GM18526 (cell line): ENCODE results near the gene TGFBR2.

Source experiments
- POLR2A ChIP-seq: IDR thresholded peaks from 3 replicates; pipeline ENCODE4 v1.6.1; 2011; ENCODE audit not compliant: insufficient read length; ENCODE audit errors: extremely low read depth

The TGFBR2 gene

DNA sequence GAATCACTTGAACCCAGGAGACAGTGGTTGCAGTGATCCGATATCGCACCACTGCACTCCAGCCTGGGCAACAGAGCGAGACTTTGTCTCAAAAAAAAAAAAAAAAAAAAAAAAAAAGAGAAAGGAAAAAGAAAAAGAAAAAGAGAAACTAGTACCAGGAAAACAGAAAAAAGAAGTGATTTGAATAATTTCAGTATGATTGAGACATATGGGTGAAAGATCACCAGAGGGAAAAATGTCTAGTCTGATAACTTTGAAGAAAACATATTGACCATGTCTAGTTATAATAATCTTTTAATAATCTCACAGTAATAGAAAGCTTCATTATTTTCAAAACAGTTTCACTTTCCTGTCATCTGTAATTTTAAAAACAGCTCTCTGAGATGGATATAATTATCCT is 16.4 kb downstream of the TGFBR2 start:
- no peak for TF ChIP-seq POLR2A

DNA sequence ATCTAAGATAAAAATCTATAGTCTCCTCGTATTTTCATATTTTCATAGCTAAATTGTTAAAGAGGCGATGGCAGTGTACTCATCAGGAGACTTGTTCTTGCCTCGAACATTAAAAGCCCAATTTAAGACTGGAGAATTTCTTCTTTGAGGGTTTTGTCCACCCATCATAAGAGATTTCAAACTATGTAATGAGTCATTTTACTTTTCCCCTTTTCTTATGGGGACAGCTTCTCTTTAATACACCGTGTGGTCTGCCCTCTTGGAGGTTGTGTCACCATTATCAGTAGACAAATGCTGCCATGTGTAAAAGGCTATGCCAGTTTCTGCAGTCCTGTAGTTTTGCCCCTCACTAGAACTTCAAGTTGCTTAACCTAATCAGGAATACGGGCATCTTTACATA is 16.9 kb downstream of the TGFBR2 start:
- TF ChIP-seq POLR2A, result no peak

DNA sequence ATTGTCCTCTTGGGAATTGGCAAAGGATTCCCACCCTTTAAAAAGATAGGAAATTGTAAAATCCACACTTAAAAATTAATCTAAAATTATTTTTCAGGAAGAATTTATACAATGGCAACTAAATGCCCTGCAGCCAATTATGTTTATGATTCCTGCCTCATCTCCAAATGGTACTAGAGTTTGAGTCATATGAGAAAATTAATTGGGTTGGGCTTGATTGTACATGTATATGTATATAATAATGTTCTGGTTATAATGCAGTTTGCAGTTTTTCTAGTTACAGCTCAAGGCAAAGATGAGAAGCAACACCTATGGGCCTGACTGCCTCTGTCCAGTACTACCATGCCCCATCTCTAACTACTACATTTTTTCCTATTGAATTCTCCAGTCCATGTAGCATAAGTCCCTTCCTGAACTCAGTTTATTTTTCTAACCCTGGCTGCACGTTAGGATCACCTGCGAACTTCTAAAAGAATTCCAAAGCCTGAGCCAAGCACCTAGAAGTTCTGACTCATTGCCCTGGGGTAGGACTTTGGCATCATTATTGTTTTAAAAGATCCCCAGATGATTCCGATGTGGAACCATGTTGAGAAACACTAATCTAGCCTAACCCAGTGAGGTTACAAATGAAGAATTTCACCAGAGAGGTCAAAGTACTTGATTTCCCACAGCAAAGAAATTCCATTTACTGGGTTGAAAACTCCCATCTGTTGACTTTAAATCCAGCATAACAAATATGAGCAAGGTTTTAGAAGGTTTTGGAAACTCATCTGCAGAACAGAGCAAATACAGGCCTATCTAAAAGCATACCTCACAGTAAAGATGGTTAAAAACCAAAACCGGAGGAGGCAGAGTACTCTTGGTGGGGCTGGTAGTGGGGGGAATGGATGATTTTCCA is 19.4 kb downstream of the TGFBR2 start:
- no peak for TF ChIP-seq POLR2A

DNA sequence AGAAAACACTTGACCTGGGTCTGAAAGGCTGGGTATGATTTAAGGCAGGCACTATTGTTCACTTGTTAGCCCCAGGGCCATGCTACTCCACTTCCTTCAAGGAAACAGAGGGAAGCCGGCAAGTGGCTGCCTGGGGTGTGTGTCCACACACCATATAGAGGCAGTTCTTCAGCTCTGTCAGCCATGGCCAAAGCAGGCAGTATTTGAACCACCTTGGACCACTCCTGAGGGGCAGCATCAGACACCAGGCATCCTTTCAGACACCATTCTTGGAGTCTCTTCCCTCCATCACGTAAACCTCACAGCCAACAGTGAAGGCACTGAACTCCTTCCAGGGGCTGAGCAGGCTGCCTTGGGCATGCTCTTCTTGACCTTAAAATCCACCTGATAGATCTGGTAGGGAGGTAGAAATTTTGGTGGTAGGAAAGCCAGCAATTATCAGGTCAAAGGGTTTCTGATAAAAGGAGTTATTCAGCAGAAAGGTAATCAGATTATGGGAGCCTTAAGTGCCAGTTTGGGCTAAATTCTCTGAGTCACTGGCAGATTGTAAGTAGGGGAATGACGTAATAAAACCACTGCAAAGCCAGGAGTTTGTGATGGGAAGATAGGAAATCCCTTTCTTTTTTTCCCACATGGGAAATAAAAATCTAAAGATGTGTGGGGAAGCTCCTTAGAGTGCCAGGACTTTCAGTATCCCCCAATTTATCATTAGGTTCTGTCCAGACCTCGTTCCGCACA is 20.2 kb downstream of the TGFBR2 start:
- no peak for TF ChIP-seq POLR2A

DNA sequence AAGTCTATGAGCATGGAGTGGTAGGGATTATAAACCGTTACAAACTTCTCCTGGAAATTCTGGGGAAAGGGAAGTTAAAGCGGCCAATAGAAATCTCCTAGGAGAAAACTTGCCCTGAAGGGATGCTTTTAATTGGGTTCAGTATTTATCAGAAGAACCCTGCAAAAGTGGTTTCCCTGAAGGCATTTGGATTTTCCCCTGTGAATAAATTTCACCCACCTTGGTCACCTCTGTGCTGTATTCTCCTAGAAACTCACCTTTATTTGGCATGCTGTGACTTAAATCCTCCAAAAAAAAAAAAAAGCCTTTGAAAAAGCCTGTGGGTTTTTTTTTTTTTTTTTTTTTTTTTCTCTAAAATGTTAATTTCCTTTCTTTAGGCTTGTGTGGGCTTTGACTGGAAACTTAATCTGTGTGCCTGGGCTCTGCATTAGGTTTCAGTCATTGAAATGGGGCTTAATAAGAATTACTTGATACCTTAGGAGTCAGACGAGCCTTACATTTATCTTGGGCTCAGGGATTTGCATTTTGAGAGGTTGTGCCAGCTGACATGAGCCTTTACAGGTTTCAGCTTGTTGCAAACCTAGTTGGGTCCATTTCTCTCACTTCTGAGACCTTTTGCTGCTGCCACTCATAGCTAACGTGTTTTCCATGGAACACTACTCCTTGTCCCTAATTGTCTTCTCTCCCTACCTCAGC is 22.0 kb downstream of the TGFBR2 start:
- TF ChIP-seq POLR2A, result no peak

DNA sequence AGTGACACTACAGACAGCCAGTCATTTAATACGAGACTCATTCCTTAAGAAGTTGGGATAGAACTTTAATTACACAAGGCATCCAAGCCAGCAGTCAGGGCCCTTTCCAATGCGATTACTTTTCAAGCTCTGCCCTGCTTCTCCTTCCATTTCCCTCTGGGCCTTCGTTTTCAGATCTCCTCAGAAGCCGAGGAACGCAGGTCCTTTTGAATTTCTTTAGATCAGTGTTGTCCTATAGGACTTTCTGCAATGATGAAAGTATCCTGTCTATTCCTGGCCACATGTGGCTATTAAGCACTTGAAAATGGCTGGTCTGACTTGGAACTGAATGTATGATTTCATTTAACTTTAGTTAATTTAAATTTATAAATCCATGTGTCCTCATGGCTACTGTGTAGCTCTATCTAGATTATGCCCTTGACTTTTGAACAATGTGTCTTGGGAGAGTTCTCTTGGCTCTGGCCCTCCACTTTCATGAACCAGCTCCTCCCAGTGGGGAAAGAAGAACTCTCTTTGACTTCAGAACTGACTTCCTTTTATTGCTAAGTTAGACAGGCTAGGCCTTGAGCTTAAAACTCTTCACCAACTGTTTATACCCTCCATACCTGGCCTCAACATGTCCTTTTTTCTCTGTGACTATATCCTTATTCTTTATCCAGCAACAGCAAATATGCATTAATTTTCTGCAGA is 22.6 kb downstream of the TGFBR2 start:
- TF ChIP-seq POLR2A, result no peak

DNA sequence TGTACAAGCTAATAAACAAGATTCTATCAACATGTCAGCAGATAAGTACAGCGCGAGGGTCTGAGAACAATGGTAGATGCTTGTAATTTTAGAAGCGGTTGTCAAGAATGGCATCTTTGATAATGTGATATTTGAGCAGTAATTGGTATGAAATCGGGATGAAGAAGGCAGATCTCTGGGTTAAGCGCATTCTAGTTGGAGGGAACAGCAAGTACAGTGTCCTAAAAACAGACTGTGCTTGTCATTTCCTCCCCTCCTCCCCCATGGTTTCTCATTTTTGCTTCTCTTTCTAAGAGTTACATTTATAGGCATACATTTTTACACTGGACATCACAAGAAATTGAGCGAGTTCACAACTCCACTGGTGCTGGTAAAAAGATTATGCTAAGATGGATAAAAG is 23.3 kb downstream of the TGFBR2 start:
- TF ChIP-seq POLR2A, result no peak

DNA sequence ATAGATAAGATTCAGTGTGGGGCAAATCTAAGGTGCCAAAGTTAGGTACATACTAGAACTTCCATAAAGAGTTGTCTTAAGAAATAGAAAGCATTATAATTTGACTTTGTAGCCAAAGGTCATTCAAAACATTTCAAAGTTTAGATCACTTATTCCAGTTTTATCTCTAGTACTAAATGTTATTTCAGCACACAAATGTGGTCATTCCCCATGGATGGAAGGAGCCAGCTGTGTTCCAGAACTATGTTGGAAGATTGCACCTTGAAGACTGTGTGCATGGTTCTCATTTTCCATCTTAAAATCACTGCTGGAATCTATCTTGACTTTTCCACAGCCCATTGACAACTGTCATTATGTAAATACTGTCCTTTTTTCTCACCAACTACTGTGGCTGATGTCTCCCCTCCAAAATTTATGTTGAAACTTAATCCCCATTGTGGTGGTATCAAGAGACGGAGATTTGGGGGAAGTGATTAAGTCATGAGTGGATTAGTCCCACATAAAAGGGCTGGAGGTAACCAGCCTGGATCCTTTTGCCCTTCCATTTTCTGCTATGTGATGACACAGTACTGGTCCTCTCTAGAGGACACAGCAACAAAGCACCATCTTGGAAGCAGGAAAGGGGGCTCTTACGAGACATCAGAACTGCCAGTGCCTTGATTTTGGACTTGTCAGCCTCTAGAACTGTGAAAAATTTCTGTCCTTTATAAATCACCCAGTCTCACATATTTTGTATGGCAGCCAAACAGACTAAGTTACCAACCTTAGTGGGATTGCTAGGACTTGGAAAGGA is 24.0 kb downstream of the TGFBR2 start:
- no peak for TF ChIP-seq POLR2A

DNA sequence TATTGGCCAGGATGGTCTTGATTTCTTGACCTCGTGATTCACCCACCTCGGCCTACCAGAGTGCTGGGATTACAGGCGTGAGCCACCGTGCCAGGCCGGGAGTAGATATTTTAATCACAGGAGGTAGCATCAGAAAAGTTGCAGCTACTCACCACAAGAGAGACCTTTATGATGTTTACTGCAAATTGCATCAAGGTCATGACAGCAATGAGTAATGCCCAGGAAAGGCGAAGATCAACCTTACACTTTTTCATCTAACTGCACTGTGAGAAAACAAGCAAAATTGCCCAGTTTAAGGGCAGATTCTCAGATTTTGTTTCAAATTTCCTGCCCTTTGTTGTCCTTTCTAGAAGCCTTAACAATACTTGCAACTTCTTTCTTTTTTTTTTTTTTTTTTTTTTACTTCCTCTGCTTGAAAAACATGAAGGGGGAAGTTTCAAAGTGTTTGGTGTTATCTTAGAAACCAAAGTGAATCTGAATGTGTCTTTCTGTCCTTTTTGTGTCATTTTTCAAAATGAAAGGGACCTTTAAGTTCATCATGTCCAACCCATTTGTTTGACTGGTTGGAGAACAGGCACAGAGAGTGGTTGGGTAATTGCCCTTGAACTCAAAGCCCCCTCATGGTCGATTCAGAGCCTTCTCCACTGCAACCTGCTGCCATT is 25.0 kb downstream of the TGFBR2 start:
- no peak for TF ChIP-seq POLR2A

DNA sequence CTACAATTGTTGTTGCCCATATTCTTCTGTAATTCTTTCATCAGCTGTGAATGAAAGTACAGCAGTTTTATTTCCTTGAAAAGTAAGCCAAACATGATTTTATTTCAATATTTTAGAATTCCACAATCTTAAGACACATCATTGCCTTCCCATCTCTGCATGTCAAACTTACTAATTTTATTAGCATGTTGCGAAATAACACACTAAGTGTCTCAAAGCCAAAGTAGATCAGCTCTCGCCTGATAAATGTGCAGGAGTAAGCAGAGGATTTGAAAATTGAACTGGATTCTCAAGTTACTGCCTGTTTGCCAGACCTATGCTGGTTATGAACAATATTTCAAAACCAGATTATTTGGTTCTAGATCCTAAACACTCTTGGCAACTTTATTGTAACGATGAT is 25.7 kb downstream of the TGFBR2 start:
- TF ChIP-seq POLR2A, result no peak

DNA sequence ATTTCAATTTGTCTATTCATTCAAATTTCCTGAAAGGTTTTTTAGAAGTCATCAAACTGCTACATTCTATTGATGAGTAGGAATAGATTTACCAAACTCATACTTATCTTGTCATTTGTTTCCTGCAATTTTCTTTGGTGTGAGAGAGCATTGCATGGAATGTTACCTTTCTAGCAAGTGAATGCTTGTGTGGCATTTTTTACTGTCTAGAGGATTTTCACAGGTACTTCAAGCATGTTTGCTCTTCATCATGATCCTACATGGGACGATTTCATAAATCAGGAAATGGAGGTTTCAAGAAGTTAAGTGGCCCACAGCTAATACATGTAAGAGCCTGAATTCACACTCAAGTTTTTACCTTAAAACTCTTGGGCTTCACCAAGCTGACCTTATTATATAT is 26.1 kb downstream of the TGFBR2 start:
- TF ChIP-seq POLR2A, result no peak

DNA sequence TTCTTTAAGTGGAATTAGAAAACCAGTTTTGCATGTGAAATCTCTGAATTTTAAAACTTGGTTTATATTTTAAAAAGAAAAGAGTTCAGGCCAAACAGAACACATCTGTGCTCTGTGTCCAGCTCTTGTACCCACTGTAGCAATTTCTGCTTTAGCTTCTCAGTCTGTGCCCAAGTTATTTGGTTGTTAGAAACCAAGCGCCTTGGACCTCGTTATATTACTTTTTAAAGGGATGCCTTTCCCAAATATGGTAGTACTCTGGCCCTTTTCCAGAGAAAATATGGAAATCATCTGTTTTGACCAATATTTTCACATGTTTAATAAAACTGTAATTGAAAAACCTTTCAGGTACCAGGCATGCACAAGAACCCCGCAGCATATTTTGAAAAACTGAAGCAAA is 27.3 kb downstream of the TGFBR2 start:
- TF ChIP-seq POLR2A, result no peak

DNA sequence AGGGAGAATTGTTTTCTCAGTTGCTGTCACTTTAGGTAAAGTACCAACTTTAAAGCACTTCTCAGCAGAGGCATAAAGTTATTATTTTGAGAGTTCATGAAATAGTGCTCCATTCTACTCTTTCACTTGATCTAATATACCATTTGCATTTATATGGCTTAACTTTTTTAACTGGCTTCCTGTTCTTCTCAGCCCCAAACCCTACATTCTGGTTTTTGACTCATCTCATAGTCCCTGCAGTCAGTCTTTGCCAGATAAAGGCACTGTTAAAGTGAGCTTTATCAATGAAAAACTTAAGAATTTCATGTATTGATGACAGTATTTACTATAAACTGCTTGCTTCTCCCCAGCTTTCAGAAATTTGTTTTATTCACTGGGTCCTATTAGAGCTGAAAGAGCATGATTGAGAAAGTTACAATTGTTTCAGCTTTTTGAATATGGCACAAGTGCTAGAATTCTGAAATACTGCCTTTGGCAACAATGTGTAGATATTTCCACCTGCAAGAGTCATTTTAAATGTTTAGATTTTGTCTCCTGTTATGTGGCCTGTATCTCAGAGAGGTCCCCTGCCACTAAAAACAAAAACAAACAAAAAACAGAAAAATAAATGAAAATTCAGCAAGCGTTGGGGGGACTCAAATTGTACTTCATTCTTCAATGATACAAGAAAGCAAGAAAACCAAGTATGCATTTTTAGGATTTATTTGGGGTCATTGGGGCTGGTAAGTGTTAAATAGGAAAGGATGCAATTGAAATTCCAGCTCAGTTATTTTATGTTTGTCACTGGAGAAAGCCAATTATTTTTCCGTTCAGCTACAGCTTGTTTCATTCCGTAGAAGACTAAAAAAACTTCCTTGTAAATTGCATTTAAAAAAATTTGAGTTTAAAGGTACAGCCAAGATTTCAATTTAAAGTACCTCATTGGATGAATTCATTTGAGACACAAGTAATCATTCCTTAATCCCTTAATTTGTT is 28.6 kb downstream of the TGFBR2 start:
- no peak for TF ChIP-seq POLR2A
